Activated naive CD8-positive, alpha-beta T cell treated with anti-CD3 and anti-CD28 coated beads, Interleukin-2, amount 50 U/mL, for 16 hours (primary cell): ENCODE results near the gene HINFP.

Experiments used
- DNase-seq: peaks from one replicate; pipeline ENCODE4 v3.0.0-alpha.2; 2020; ENCODE audit warnings: low read depth, low spot score

Gene HINFP

DNA sequence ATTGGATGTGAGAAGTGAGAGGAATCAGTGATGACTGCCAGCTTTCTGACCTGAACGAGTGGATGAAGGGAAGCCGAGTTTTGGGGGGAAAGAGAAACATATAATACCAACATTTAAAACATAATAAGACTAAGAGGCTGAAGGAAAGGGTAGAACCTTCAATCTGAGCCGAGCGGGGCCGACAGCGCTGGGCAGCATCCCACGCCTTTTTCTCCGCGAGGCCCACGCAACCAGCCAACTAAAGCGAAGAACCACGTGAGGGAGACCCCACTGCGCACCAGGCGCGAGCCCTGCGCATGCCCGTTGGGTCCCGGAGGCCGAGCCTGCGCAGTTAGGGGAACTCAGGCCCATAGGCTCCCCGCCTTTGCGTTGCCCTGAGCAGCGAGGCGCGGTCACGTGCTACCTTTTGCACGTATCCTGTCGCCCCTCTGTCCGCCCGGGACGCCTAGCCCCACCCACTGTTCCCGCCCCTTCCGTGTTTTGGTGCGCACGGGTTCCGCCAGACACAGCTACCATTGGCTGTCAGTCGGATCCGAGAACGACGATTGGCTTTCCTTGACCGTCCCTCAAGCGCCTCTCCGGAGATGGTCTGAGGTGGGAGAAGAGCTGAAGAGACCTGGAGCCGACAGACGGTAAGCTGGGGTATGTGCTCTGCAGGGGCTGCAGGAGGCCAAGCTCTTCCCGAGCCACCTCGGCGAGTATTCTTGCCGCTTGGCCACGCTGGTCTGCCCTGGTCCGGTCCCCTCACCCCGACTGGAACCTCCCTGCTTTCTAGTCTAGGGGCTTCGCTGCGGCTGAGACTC, at the start of gene HINFP:
HINFP (plus strand) TSS at position 573 of the 803 bp plus-strand sequence. CDS start 5,365 bp downstream, outside the sequence.
- DNase-seq, result peak; percentile 100

GRCh38 chr11:119077839-119078238, 43.5 kb upstream of the HINFP start:
- no peak for DNase-seq

DNA sequence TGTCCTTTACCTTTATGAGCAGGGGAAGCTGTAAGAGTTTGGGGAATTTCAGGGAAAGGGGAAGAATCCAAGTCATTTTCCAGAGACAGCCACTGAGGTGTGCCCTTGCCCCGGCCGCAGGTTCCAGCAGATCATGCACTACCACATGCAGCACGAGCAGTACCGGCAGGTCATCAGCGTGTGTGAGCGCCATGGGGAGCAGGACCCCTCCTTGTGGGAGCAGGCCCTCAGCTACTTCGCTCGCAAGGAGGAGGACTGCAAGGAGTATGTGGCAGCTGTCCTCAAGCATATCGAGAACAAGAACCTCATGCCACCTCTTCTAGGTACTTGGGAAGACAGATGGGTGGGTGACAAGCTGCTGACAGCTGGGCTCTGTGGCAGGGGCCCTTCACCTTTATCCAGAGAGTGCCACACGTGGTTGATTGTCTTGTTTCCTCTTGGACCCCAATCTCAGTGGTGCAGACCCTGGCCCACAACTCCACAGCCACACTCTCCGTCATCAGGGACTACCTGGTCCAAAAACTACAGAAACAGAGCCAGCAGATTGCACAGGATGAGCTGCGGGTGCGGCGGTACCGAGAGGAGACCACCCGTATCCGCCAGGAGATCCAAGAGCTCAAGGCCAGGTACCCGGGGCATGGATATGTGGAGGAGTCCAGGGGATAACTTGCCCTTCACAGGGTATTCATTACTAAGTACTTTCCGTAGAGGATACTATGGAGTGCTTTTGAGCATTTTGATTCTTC, 42.5 kb upstream of the HINFP start:
- no peak for DNase-seq

- DNase-seq, result no peak
Measured at GRCh38 chr11:119081682-119082260, 39.6 kb upstream of the HINFP start.

DNA sequence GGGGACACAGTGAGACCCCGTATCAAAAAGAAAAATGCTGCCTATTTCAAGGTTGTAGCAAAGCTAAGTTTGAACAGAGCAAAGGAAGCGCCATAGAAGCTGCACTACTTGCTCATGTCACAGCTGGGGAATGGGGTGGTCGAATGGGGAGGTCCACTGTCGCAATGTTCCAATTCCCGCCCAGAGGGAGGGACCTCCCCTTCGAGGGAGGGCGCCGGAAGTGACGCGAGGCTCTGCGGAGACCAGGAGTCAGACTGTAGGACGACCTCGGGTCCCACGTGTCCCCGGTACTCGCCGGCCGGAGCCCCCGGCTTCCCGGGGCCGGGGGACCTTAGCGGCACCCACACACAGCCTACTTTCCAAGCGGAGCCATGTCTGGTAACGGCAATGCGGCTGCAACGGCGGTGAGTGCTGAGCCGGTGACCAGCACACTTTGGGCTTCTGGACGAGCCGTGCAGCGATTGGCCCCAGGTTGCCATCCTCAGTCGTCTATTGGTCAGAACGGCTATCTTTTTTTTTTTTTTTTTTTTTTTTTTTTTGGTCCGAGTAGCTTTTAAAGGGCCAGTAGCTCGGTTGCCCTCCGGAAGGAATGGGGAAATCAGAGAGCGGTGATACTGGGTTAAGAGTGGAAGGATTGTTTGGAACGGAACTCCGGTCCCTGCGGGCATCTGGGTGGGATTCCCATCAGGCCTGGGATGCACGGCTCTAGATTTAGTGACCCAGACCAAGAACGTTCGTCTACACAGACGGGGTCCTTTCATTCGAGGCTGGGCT, 36.5 kb upstream of the HINFP start, which contains the start of gene HMBS:
HMBS (plus strand) TSS at position 219 of the 774 bp plus-strand sequence; CDS start at position 372, 153 bp downstream.
- DNase-seq, result peak; percentile 83

DNA sequence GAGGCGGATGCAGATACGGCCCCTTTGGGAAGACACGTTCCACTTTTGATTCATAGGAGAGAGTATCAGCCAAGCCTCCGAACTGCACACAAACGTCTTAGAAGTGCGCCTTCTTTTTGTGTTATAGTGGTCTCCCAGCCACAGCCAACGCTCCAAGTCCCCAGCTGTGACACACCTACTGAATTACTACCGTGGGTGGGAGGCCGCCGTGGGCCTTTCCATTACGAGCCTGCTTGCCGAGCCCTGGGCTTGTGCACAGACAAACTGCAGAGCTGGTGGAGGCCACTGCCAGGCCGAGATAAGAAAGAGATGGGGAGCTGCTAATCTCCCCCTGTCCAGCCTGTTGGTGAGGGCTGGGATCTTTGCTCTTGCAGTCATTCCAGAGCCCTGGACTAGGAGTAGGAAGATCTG, 35.9 kb upstream of the HINFP start:
- DNase-seq, result no peak

DNA sequence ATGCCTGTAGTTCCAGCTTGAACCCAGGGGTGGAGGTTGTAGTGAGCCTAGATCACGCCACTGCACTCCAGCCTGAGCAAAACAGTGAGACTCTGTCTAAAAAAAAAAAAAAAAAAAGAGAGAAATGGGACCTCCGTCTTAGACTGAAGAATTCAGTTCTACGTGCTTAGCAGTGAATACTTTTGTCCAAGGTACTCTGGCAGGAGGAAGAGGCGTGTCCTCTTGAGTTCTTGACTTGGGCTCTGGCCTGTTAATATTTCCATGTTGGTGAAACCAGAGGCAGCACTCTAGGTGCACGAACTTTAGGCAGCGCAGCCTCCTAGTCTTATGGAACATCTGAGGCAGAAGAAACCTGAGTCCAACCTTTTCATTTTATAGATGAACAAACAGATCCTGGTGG, 34.3 kb upstream of the HINFP start:
- DNase-seq, result no peak

DNA sequence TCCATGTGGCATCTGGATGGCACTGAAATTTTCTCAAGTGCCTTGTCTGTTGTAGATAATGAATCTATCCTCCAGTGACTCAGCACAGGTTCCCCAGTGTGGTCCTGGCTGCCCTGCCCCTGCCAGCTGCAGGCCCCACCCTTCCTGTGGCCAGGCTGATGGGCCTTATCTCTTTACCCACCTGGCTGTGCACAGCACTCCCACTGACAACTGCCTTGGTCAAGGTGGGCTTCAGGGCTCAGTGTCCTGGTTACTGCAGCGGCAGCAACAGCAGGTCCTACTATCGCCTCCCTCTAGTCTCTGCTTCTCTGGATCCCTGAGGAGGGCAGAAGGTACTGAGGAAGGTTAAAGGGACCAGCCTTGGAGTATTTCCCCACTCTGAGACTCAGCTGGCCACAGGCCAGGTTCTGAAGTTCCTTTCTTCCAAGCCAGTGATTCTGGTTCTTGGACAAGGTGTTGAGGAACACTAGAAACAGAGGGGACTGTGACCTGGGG, 33.6 kb upstream of the HINFP start:
- no peak for DNase-seq

DNA sequence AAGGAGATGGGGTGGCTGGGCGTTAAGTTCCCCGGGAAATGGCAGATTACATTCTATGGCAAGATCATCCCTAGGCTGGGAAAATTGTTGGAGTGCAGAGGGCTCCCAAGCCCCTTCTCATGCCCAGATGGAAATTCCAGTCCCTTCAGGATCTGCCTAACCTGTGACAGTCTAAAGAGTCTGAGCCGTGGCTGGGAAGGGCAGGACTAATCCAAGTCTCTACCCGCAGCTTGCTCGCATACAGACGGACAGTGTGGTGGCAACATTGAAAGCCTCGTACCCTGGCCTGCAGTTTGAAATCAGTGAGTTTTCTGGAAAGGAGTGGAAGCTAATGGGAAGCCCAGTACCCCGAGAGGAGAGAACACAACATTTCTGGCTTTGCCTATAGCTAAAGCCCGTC, 33.0 kb upstream of the HINFP start:
- no peak for DNase-seq

GRCh38 chr11:119089319-119089718, 32.1 kb upstream of the HINFP start:
- no peak for DNase-seq

DNA sequence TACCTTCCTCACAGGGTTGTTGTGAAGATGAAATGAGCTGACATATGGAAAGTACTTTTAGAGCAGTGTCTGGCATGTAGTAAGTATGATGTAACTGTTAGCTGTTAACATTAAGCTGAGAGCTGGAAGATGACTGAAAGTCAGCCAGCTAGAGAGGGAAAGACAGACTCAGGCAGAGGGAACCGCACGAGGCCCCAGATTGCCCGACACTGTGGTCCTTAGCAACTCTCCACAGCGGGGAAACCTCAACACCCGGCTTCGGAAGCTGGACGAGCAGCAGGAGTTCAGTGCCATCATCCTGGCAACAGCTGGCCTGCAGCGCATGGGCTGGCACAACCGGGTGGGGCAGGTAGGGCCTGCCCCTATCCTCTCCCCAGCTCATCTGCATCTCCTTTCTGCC, 30.2 kb upstream of the HINFP start:
- no peak for DNase-seq

GRCh38 chr11:119091966-119092879, 29.2 kb upstream of the HINFP start:
- no peak for DNase-seq

- no peak for DNase-seq
Measured at GRCh38 chr11:119092880-119093842, 28.2 kb upstream of the HINFP start.

- DNase-seq, result no peak
Measured at GRCh38 chr11:119093942-119094815, 27.2 kb upstream of the HINFP start.

DNA sequence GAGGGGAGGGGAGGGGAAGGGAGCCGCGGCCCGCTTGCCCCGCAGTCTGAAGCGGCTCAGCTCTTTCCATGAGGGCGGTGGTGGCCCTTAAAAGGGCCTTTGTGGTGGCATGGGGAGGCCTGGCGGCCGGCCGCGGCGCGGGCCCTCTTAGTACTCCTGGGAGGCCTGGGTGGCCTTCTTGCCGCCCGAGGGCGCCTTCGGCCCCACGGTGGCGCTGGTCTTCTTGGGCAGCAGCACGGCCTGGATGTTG, 26.6 kb upstream of the HINFP start:
- DNase-seq, result no peak

- DNase-seq, result peak; percentile 97
Measured at GRCh38 chr11:119095066-119095880, 26.1 kb upstream of the HINFP start.

GRCh38 chr11:119099711-119100110, 21.7 kb upstream of the HINFP start:
- no peak for DNase-seq
